Measurements from ENCODE around the gene OR4D9. TPM values are rescaled to one million over a fixed set of nuclear protein-coding genes. Genes with fewer than 3 reads are reported as not detected.

OR4D9 gene
- total and polyA plus RNA-seq, 11 donors = not detected

DNA sequence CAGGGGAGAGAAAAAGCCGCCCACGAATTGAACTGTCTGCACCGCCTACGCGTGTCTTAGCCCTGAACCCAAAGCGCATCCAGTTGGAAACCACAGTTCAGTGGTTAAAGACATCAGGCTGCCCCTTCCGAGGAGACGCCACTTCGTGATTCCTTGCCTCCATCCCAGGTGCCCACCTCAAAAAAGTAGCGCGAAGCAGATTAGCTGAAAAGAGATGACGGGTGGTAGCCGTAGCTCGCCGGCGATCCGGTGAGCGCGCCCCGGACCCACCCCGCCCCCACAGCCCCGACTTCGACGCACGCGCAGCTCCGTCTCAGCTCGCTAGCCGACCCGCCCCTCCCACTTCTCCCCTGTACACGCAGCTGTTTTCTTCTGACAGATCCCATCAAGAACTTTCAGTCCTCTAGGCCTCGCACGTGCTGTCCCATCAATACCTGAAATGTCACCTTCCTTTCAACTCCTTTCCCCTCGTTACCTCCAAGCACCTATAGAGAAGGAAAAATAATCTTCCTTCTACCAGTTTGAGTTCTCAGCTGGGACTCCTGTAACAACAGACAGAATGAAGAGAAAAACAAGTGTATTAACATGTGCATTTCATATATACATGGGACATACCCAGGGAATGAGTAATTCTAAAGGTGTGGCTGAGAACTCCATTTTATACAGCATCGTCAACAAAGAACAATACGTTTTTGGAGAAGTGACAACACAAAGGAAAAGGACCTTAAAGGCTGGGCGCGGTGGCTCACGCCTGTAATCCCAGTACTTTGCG is 49.5 kb downstream of the OR4D9 start:
- peak overlapping the region; percentile 70 to 96 (median 84) for H3K4me3 ChIP-seq
- H3K36me3 ChIP-seq = no peaks in the 10 kb centered on the region
- TF ChIP-seq POLR2A (IDR thresholded peaks at IDR 0.05) = peak in 1 of 2 donors; percentile 24
- TF ChIP-seq, protein P1, sequence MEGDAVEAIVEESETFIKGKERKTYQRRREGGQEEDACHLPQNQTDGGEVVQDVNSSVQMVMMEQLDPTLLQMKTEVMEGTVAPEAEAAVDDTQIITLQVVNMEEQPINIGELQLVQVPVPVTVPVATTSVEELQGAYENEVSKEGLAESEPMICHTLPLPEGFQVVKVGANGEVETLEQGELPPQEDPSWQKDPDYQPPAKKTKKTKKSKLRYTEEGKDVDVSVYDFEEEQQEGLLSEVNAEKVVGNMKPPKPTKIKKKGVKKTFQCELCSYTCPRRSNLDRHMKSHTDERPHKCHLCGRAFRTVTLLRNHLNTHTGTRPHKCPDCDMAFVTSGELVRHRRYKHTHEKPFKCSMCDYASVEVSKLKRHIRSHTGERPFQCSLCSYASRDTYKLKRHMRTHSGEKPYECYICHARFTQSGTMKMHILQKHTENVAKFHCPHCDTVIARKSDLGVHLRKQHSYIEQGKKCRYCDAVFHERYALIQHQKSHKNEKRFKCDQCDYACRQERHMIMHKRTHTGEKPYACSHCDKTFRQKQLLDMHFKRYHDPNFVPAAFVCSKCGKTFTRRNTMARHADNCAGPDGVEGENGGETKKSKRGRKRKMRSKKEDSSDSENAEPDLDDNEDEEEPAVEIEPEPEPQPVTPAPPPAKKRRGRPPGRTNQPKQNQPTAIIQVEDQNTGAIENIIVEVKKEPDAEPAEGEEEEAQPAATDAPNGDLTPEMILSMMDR (IDR thresholded peaks at IDR 0.05) = no peak
- no peaks in the 10 kb centered on the region for H3K27me3 ChIP-seq
- peak; percentile 88 to 91 (median 90) for DNase-seq
- peaks cover 0 to 37% (median 7%) of the 10 kb centered on the region in 12 donors for H3K4me1 ChIP-seq
- ATAC-seq = peak; percentile 83 to 92 (median 88)
- 6 to 14% (median 8%) methylated on average over 22 to 40 of the region's 40 CpGs for WGBS, 4 donors
- intact Hi-C loops (cut with DNase I) = loop anchor here in 5 of 10 donors (1.0 to 10.0 kb wide), 6 partner anchors 10 to 244 kb away; partner anchors contain the start of genes OSBP (in 2 of the 5) and PATL1 (in 1 of the 5)
- no peaks in the 10 kb centered on the region for H3K9me3 ChIP-seq
- peak overlapping the region; percentile 59 to 92 (median 82) for H3K27ac ChIP-seq

DNA sequence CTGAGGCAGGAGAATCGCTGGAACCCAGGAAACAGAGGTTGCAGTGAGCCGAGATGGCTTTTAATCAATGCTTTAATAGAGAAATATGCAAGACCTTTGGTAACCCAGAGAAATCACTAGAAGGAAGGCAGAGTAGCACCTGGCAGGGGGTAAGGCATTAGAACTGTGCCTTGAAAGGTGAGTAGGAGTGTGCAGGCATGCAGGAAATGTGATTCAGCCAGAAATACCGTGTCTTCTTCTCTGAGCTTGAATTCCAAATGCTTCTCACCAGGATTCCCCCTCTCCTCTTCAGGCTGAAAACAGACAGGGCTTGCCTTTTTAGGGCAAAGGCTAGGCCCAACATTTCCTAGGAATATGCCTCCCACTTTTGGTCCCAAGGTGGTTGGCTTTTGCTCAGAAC is 51.0 kb downstream of the OR4D9 start:
- no peak for DNase-seq
- WGBS, 4 donors = 74 to 89% (median 85%) methylated on average over 3 of the region's 3 CpGs
- H3K36me3 ChIP-seq = no peaks in the 10 kb centered on the region
- H3K9me3 ChIP-seq = no peaks in the 10 kb centered on the region
- TF ChIP-seq POLR2A (IDR thresholded peaks at IDR 0.05) = no peak
- TF ChIP-seq, protein P1 (IDR thresholded peaks at IDR 0.05) = no peak
- intact Hi-C loops (cut with DNase I) = loop anchor here in 3 of 10 donors (5.0 to 10.0 kb wide), 4 partner anchors 50 to 243 kb away; partner anchors contain the start of genes OSBP (in 1 of the 3) and PATL1 (in 1 of the 3)
- H3K4me1 ChIP-seq = peaks cover 0 to 24% (median 6%) of the 10 kb centered on the region in 12 donors
- no peak overlapping the region for H3K27ac ChIP-seq
- H3K4me3 ChIP-seq = no peak overlapping the region
- ATAC-seq = no peak
- no peaks in the 10 kb centered on the region for H3K27me3 ChIP-seq

Other genes starting within 250 kb of the OR4D9 start
- not detected for gene OR5AN1, start 152.6 kb upstream of the OR4D9 start, total RNA-seq
- gene OR5AN1, start 152.6 kb upstream of the OR4D9 start, polyA plus RNA-seq = not detected
- not detected for gene OR5A2, start 85.1 kb upstream of the OR4D9 start, total RNA-seq
- not detected for gene OR5A2, start 85.1 kb upstream of the OR4D9 start, polyA plus RNA-seq
- gene OR5A1, start 75.1 kb upstream of the OR4D9 start, total RNA-seq = not detected
- not detected for gene OR5A1, start 75.1 kb upstream of the OR4D9 start, polyA plus RNA-seq
- gene OR4D6, start 54.6 kb upstream of the OR4D9 start, total RNA-seq = not detected
- not detected for gene OR4D6, start 54.6 kb upstream of the OR4D9 start, polyA plus RNA-seq
- gene OR4D10, start 38.2 kb upstream of the OR4D9 start, total RNA-seq = not detected
- gene OR4D10, start 38.2 kb upstream of the OR4D9 start, polyA plus RNA-seq = not detected
- not detected for gene OR4D11, start 8.0 kb upstream of the OR4D9 start, total RNA-seq
- not detected for gene OR4D11, start 8.0 kb upstream of the OR4D9 start, polyA plus RNA-seq
- gene OSBP, start 104.2 kb downstream of the OR4D9 start, total RNA-seq = 10 to 100 TPM; 23.4 to 48.3 (median 33.1) TPM
- 10 to 100 TPM; 12.0 to 22.2 TPM for gene OSBP, start 104.2 kb downstream of the OR4D9 start, polyA plus RNA-seq
- 10 to 100 TPM; 14.4 to 33.3 (median 24.8) TPM for gene PATL1, start 157.5 kb downstream of the OR4D9 start, total RNA-seq
- gene PATL1, start 157.5 kb downstream of the OR4D9 start, polyA plus RNA-seq = 10 to 100 TPM in 1 of 2 donors, 1 to 10 TPM in 1; 9.3 to 23.9 TPM
- gene OR10V1, start 202.3 kb downstream of the OR4D9 start, total RNA-seq = not detected
- not detected for gene OR10V1, start 202.3 kb downstream of the OR4D9 start, polyA plus RNA-seq
- 10 to 100 TPM in 4 of 9 donors, 1 to 10 TPM in 5; 7.7 to 16.5 (median 10.0) TPM for gene STX3, start 243.8 kb downstream of the OR4D9 start, total RNA-seq
- 10 to 100 TPM in 1 of 2 donors, 1 to 10 TPM in 1; 6.8 to 16.6 TPM for gene STX3, start 243.8 kb downstream of the OR4D9 start, polyA plus RNA-seq